ENCODE measurements around the gene ADORA2B.
"Not testable (repeated sequence)": the region's sequence is repeated elsewhere in the genome, so short reads cannot be mapped to it uniquely, and the experiment has no call there.

ADORA2B gene

GRCh38 chr17:15926039-15926740 lies 18.7 kb upstream of the ADORA2B start:
- no peak for DNase-seq

- DNase-seq = no peak
Measured at GRCh38 chr17:15928286-15928785, 16.6 kb upstream of the ADORA2B start.

- no peak for DNase-seq
Measured at GRCh38 chr17:15929941-15930340, 15.0 kb upstream of the ADORA2B start.

- DNase-seq = no peak
Measured at GRCh38 chr17:15930426-15930825, 14.5 kb upstream of the ADORA2B start.

- no peak for DNase-seq
Measured at GRCh38 chr17:15931394-15931793, 13.5 kb upstream of the ADORA2B start.

- no peak for DNase-seq
Measured at GRCh38 chr17:15934866-15935265, 10.1 kb upstream of the ADORA2B start.

- DNase-seq = no peak
Measured at GRCh38 chr17:15935891-15936290, 9.0 kb upstream of the ADORA2B start.

GRCh38 chr17:15936481-15936880 lies 8.4 kb upstream of the ADORA2B start:
- DNase-seq = not testable (repeated sequence)

GRCh38 chr17:15941781-15942180 lies 3.1 kb upstream of the ADORA2B start:
- DNase-seq = no peak

- DNase-seq = no peak
Measured at GRCh38 chr17:15942207-15942833, 2.6 kb upstream of the ADORA2B start.

GRCh38 chr17:15943971-15944758 lies 765 bp upstream of the ADORA2B start:
- DNase-seq = no peak

GRCh38 chr17:15945527-15946191 lies 729 bp downstream of the ADORA2B start:
- DNase-seq = peak; percentile 39 to 48

- no peak for DNase-seq
Measured at GRCh38 chr17:15946611-15947120, 1.7 kb downstream of the ADORA2B start.

- DNase-seq = no peak
Measured at GRCh38 chr17:15947271-15947670, 2.3 kb downstream of the ADORA2B start.

GRCh38 chr17:15947976-15948752 lies 3.2 kb downstream of the ADORA2B start:
- no peak for DNase-seq

- no peak for DNase-seq
Measured at GRCh38 chr17:15951368-15952047, 6.6 kb downstream of the ADORA2B start.

- DNase-seq = no peak
Measured at GRCh38 chr17:15952048-15952532, 7.2 kb downstream of the ADORA2B start.

- DNase-seq = no peak
Measured at GRCh38 chr17:15952916-15953790, 8.2 kb downstream of the ADORA2B start.

GRCh38 chr17:15954222-15954621 lies 9.3 kb downstream of the ADORA2B start:
- no peak for DNase-seq
